Neural crest cell (in vitro differentiated cells): ENCODE data around the gene GEMIN7. TPM values are rescaled to one million over a fixed set of nuclear protein-coding genes. Genes with fewer than 3 reads are reported as not detected.

ENCODE experiments used
- DNase-seq: peaks from one replicate; pipeline ENCODE4 v3.0.0; 2021; ENCODE audit warnings: low read depth, mixed read lengths, low spot score
- H3K27ac Mint-ChIP-seq: one replicate; pipeline ENCODE4 v1.8.0; 2021; ENCODE audit warnings: mild to moderate bottlenecking, mixed read lengths; ENCODE audit not compliant: unreplicated experiment
- H3K27me3 Mint-ChIP-seq: 2 replicates; pipeline ENCODE4 v1.8.0; 2021; ENCODE audit warnings: low read depth, mild to moderate bottlenecking, mixed read lengths
- H3K36me3 Mint-ChIP-seq: 2 replicates; pipeline ENCODE4 v1.8.0; 2021; ENCODE audit warnings: low read depth, mild to moderate bottlenecking, mixed read lengths
- H3K4me1 Mint-ChIP-seq: 2 replicates; pipeline ENCODE4 v1.8.0; 2021; ENCODE audit warnings: mixed read lengths
- H3K4me3 Mint-ChIP-seq: one replicate; pipeline ENCODE4 v1.8.0; 2021; ENCODE audit warnings: mild to moderate bottlenecking, mixed read lengths
- H3K9me3 Mint-ChIP-seq: 2 replicates; pipeline ENCODE4 v1.8.0; 2021; ENCODE audit warnings: mixed read lengths
- CTCF ChIP-seq: fragments of 200-600 bp; sonication (generic); conservative IDR thresholded peaks from 2 replicates; pipeline ENCODE4 v1.5.0; 2021; ENCODE audit warnings: antibody characterized with exemption, mild to moderate bottlenecking
- total RNA-seq: library from RNA; stranded (reverse); gene quantifications from 2 replicates; pipeline ENCODE4 v1.2.1, GENCODE V29; 2021

Gene GEMIN7
- total RNA-seq, 1 donor from 2014 or later: 36.2 TPM

GRCh38 chr19:45125975-45126493, 47.0 kb downstream of the GEMIN7 start:
- Mint-ChIP-seq H3K27me3 (no peaks in the 10 kb centered on the region), H3K27ac (no peak overlapping the region), H3K9me3 (no peaks in the 10 kb centered on the region), H3K4me1 (no peaks in the 10 kb centered on the region), H3K36me3 (no peaks in the 10 kb centered on the region), H3K4me3 (no peak overlapping the region)
- TF ChIP-seq CTCF: peak; percentile 70
- peak; percentile 64 for DNase-seq

GRCh38 chr19:45126654-45127053, 47.6 kb downstream of the GEMIN7 start:
- H3K27ac Mint-ChIP-seq: no peak overlapping the region
- no peaks in the 10 kb centered on the region for H3K9me3 Mint-ChIP-seq
- no peaks in the 10 kb centered on the region for H3K27me3 Mint-ChIP-seq
- no peak overlapping the region for H3K4me3 Mint-ChIP-seq
- no peak for DNase-seq
- H3K4me1 Mint-ChIP-seq: no peaks in the 10 kb centered on the region
- TF ChIP-seq CTCF: no peak
- no peaks in the 10 kb centered on the region for H3K36me3 Mint-ChIP-seq

GRCh38 chr19:45128146-45128545, 49.1 kb downstream of the GEMIN7 start:
- Mint-ChIP-seq H3K4me1 (no peaks in the 10 kb centered on the region), H3K4me3 (no peak overlapping the region), H3K27ac (no peak overlapping the region), H3K9me3 (no peaks in the 10 kb centered on the region), H3K27me3 (no peaks in the 10 kb centered on the region), H3K36me3 (no peaks in the 10 kb centered on the region)
- no peak for TF ChIP-seq CTCF
- no peak for DNase-seq

GRCh38 chr19:45128806-45129205, 49.7 kb downstream of the GEMIN7 start:
- Mint-ChIP-seq H3K27ac (peak overlapping the region; percentile 27), H3K36me3 (no peaks in the 10 kb centered on the region), H3K4me1 (no peaks in the 10 kb centered on the region), H3K27me3 (no peaks in the 10 kb centered on the region), H3K9me3 (no peaks in the 10 kb centered on the region), H3K4me3 (no peak overlapping the region)
- no peak for TF ChIP-seq CTCF
- no peak for DNase-seq

- H3K4me1 Mint-ChIP-seq: peaks cover 4% of the 10 kb centered on the region
- no peak overlapping the region for H3K4me3 Mint-ChIP-seq
- no peak for TF ChIP-seq CTCF
- no peak overlapping the region for H3K27ac Mint-ChIP-seq
- H3K9me3 Mint-ChIP-seq: no peaks in the 10 kb centered on the region
- no peaks in the 10 kb centered on the region for H3K27me3 Mint-ChIP-seq
- DNase-seq: no peak
- no peaks in the 10 kb centered on the region for H3K36me3 Mint-ChIP-seq
Observed at GRCh38 chr19:45130236-45130635, 51.2 kb downstream of the GEMIN7 start.
